Hepatocyte (in vitro differentiated cells): ENCODE data around the gene NIPAL4. TPM values are rescaled to one million over a fixed set of nuclear protein-coding genes. Genes with fewer than 3 reads are reported as not detected.

Experiments
- DNase-seq: peaks from one replicate; pipeline ENCODE4 v3.0.0-alpha.2; 2016; ENCODE audit warnings: low spot score
- H2AFZ ChIP-seq: fragments of 200-600 bp; sonication (generic); 2 replicates; pipeline ENCODE4 v1.6.0; 2016; ENCODE audit warnings: antibody characterized with exemption, mild to moderate bottlenecking
- H3K27ac ChIP-seq: fragments of 200-600 bp; sonication (generic); 2 replicates; pipeline ENCODE4 v1.5.1; 2016; ENCODE audit warnings: mild to moderate bottlenecking
- H3K27me3 ChIP-seq: fragments of 200-600 bp; sonication (generic); 2 replicates; pipeline ENCODE4 v1.6.1; 2016
- H3K36me3 ChIP-seq: fragments of 200-600 bp; sonication (generic); replicated peaks from 2 replicates; pipeline ENCODE4 v1.5.1; 2016; ENCODE audit warnings: low read depth; ENCODE audit not compliant: insufficient read depth
- H3K4me1 ChIP-seq: fragments of 200-600 bp; sonication (generic); 2 replicates; pipeline ENCODE4 v1.5.1; 2016; ENCODE audit warnings: mild to moderate bottlenecking, moderate library complexity; ENCODE audit not compliant: insufficient read depth
- H3K4me2 ChIP-seq: fragments of 200-600 bp; sonication (generic); 2 replicates; pipeline ENCODE4 v1.6.0; 2016
- H3K4me3 ChIP-seq: fragments of 200-600 bp; sonication (generic); 2 replicates; pipeline ENCODE4 v1.5.1; 2016; ENCODE audit warnings: mild to moderate bottlenecking
- H3K79me2 ChIP-seq: fragments of 200-600 bp; sonication (generic); 2 replicates; pipeline ENCODE4 v1.6.0; 2017; ENCODE audit warnings: mild to moderate bottlenecking
- H3K9me2 ChIP-seq: fragments of 200-600 bp; sonication (generic); replicated peaks from 2 replicates; pipeline ENCODE4 v1.6.0; 2017; ENCODE audit warnings: mild to moderate bottlenecking; ENCODE audit not compliant: insufficient read depth
- H3K9me3 ChIP-seq: fragments of 200-600 bp; sonication (generic); 2 replicates; pipeline ENCODE4 v1.5.1; 2016; ENCODE audit warnings: low read depth, mild to moderate bottlenecking
- H4K20me1 ChIP-seq: fragments of 200-600 bp; sonication (generic); 2 replicates; pipeline ENCODE4 v1.6.0; 2016; ENCODE audit warnings: mild to moderate bottlenecking; ENCODE audit not compliant: insufficient read depth, poor library complexity, severe bottlenecking
- CTCF ChIP-seq: fragments of 200-600 bp; sonication (generic); IDR thresholded peaks from 2 replicates; pipeline ENCODE4 v1.5.1; 2016; ENCODE audit warnings: antibody characterized with exemption, mild to moderate bottlenecking; ENCODE audit not compliant: poor library complexity
- EZH2 ChIP-seq: fragments of 200-600 bp; sonication (generic); IDR thresholded peaks from 2 replicates; pipeline ENCODE4 v1.6.1; 2016; ENCODE audit warnings: antibody characterized with exemption, mild to moderate bottlenecking, borderline replicate concordance
- EZH2phosphoT487 ChIP-seq: fragments of 200-600 bp; sonication (generic); IDR thresholded peaks from one replicate; pipeline ENCODE4 v1.6.1; 2018; ENCODE audit warnings: antibody characterized with exemption, mild to moderate bottlenecking, low read depth, moderate library complexity; ENCODE audit not compliant: unreplicated experiment, severe bottlenecking
- WGBS: methylation state at CpG from one replicate; pipeline ENCODE4 v1.1.6; 2016; ENCODE audit warnings: low lambda C conversion rate; ENCODE audit errors: missing lambda C conversion rate; 5-methylcytosine and 5-hydroxymethylcytosine counted together
- polyA plus RNA-seq: library from polyadenylated mRNA; unstranded; fragments of >200 nt; fragmentation: Nextera tagmentation; extraction: Ambion mirVana; gene quantifications from 2 replicates; pipeline ENCODE4 v1.2.1, GENCODE V29; 2016
- total RNA-seq: library from RNA; depleted of rRNA; stranded (reverse); fragments of >200 nt; gene quantifications from 2 replicates; pipeline ENCODE4 v1.2.3, GENCODE V29; 2014

Gene NIPAL4
- total and polyA plus RNA-seq, 2 experiments from 2014 or later, result 0.17 to 0.37 TPM

- H3K79me2 ChIP-seq, result no peaks in the 10 kb centered on the region
- H3K27ac ChIP-seq, result no peak overlapping the region
- TF ChIP-seq EZH2phosphoT487 (no peak), EZH2 (no peak), CTCF (no peak)
Measured at GRCh38 chr5:157506066-157506590, 46.1 kb downstream of the NIPAL4 start.

GRCh38 chr5:157506981-157507780, 47.2 kb downstream of the NIPAL4 start:
- Histone ChIP-seq H3K27me3 (no peaks in the 10 kb centered on the region), H3K79me2 (no peaks in the 10 kb centered on the region), H3K36me3 (no peaks in the 10 kb centered on the region), H3K4me2 (no peak overlapping the region), H3K4me3 (no peak overlapping the region), H3K9me2 (no peaks in the 10 kb centered on the region), H3K4me1 (no peaks in the 10 kb centered on the region), H3K9me3 (no peaks in the 10 kb centered on the region), H2AFZ (no peak overlapping the region), H3K27ac (no peak overlapping the region), H4K20me1 (no peaks in the 10 kb centered on the region)
- WGBS, result 96% methylated on average over 14 of the region's 14 CpGs
- TF ChIP-seq EZH2 (no peak), CTCF (no peak), EZH2phosphoT487 (no peak)
- DNase-seq, result no peak

More at GRCh38 chr5:157506066-157506590, 46.1 kb downstream of the NIPAL4 start:
- DNase-seq, result no peak
- Histone ChIP-seq H3K4me3 (no peak overlapping the region), H3K4me2 (no peak overlapping the region), H3K9me3 (no peaks in the 10 kb centered on the region), H3K4me1 (no peaks in the 10 kb centered on the region), H3K27me3 (no peaks in the 10 kb centered on the region), H3K36me3 (no peaks in the 10 kb centered on the region), H2AFZ (no peak overlapping the region), H4K20me1 (no peaks in the 10 kb centered on the region), H3K9me2 (no peaks in the 10 kb centered on the region)
- WGBS, result 87% methylated on average over 3 of the region's 3 CpGs

DNA sequence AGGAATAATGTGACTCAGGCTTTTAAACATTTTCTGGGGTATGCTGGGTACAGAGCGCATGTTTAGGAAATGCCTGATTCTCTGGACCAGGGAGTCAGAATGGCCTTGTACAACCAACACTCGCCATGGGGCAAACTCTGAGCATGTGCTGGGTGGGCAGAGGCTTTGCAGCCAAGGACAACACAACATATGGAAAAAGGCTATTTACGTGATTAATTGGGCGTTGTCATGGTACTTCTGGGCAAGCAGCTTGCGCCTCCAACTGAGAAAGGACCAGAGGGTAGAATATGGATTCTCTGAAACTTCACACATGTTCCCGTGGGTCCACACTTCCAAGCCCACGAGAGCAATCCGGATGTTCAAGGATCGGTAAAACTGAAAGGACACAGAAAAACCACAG, 49.1 kb downstream of the NIPAL4 start:
- no peaks in the 10 kb centered on the region for H3K9me2 ChIP-seq
- H3K4me1 ChIP-seq, result no peaks in the 10 kb centered on the region
- no peak overlapping the region for H3K27ac ChIP-seq
- no peaks in the 10 kb centered on the region for H3K36me3 ChIP-seq
- H2AFZ ChIP-seq, result no peak overlapping the region
- no peak overlapping the region for H3K4me2 ChIP-seq
- no peaks in the 10 kb centered on the region for H4K20me1 ChIP-seq
- no peaks in the 10 kb centered on the region for H3K9me3 ChIP-seq
- TF ChIP-seq EZH2, result no peak
- no peak for TF ChIP-seq EZH2phosphoT487
- no peak for TF ChIP-seq CTCF
- no peak overlapping the region for H3K4me3 ChIP-seq
- H3K79me2 ChIP-seq, result no peaks in the 10 kb centered on the region
- no peak for DNase-seq
- H3K27me3 ChIP-seq, result no peaks in the 10 kb centered on the region
- 95% methylated on average over 9 of the region's 9 CpGs for WGBS
